SK-N-MC (cell line): ENCODE results near the gene GNG8.
"Not testable (repeated sequence)": the region's sequence is repeated elsewhere in the genome, so short reads cannot be mapped to it uniquely, and the experiment has no call there.

ENCODE experiments used
- DNase-seq: peaks from one replicate; pipeline ENCODE4 v3.0.0-alpha.2; 2011; ENCODE audit warnings: low read depth, low spot score
- H3K27ac ChIP-seq: fragments of 200-600 bp; sonication (generic); 2 replicates; pipeline ENCODE4 v1.5.1; 2016; ENCODE audit warnings: mixed run types
- H3K36me3 ChIP-seq: fragments of 200-600 bp; sonication (generic); 2 replicates; pipeline ENCODE4 v1.6.1; 2017; ENCODE audit warnings: antibody characterized with exemption, low read length, mixed read lengths; ENCODE audit not compliant: insufficient read depth
- H3K4me3 ChIP-seq: fragments of 200-600 bp; sonication (generic); 2 replicates; pipeline ENCODE4 v1.5.1; 2016
- H3K9ac ChIP-seq: fragments of 200-600 bp; sonication (generic); 2 replicates; pipeline ENCODE4 v1.8.0; 2017; ENCODE audit warnings: mixed run types, mixed read lengths; ENCODE audit not compliant: insufficient read length
- H3K9me3 ChIP-seq: fragments of 200-600 bp; sonication (generic); 2 replicates; pipeline ENCODE4 v1.6.1; 2017; ENCODE audit warnings: low read depth, mild to moderate bottlenecking, antibody characterized with exemption, low read length, moderate library complexity, mixed read lengths
- EZH2 ChIP-seq: fragments of 200-600 bp; sonication (generic); IDR thresholded peaks from one replicate; pipeline ENCODE4 v1.6.1; 2017; ENCODE audit warnings: antibody characterized with exemption
- FOXP2 ChIP-seq: optimal IDR thresholded peaks from 2 replicates; pipeline ENCODE3; 2011; ENCODE audit warnings: mild to moderate bottlenecking, moderate library complexity; ENCODE audit not compliant: insufficient read depth; ENCODE audit errors: extremely low read length, control extremely low read depth
- POLR2AphosphoS5 ChIP-seq: IDR thresholded peaks from 2 replicates; pipeline ENCODE4 v1.6.1; 2012; ENCODE audit warnings: mild to moderate bottlenecking, low read depth, low read length, borderline replicate concordance

The GNG8 gene

DNA sequence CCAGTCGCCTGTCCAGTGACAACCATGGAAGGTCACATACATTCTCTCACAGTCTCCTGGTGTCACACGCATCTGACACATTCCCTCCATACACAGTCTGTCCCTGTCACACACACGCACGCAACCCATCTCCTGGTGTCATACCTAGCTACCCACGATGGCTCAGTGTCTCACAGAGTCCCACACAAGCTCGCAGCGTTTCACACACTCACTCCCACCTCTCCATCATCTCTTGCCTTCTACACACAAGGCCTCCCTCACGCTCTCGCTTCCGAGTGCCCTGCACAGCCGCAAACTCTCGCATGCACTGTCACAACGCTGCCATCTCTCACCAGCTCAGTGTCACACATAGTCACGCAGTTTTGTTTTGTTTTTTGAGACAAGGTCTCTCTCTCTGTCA, 1.2 kb upstream of the GNG8 start:
- Histone ChIP-seq H3K27ac (no peak overlapping the region), H3K9me3 (no peaks in the 10 kb centered on the region), H3K36me3 (no peaks in the 10 kb centered on the region), H3K4me3 (no peak overlapping the region), H3K9ac (no peak overlapping the region)
- no peak for DNase-seq
- TF ChIP-seq POLR2AphosphoS5 = no peak
- no peak for TF ChIP-seq FOXP2
- no peak for TF ChIP-seq EZH2

GRCh38 chr19:46634656-46635218, 1.3 kb downstream of the GNG8 start:
- H3K9ac ChIP-seq = no peak overlapping the region
- H3K27ac ChIP-seq = no peak overlapping the region
- no peaks in the 10 kb centered on the region for H3K36me3 ChIP-seq
- H3K4me3 ChIP-seq = peak overlapping the region; percentile 74
- no peak for TF ChIP-seq FOXP2
- no peak for TF ChIP-seq POLR2AphosphoS5
- no peak for TF ChIP-seq EZH2
- DNase-seq = no peak
- H3K9me3 ChIP-seq = no peaks in the 10 kb centered on the region

- Histone ChIP-seq H3K36me3 (no peaks in the 10 kb centered on the region), H3K27ac (no peak overlapping the region), H3K9me3 (no peaks in the 10 kb centered on the region), H3K4me3 (peak overlapping the region; percentile 75), H3K9ac (no peak overlapping the region)
- no peak for TF ChIP-seq POLR2AphosphoS5
- TF ChIP-seq FOXP2 = no peak
- TF ChIP-seq EZH2 = no peak
- DNase-seq = no peak
These were observed 1.9 kb downstream of the GNG8 start for GRCh38 chr19:46634045-46634655.

- Histone ChIP-seq H3K36me3 (no peaks in the 10 kb centered on the region), H3K9ac (no peak overlapping the region), H3K4me3 (no peak overlapping the region), H3K27ac (no peak overlapping the region), H3K9me3 (no peaks in the 10 kb centered on the region)
- DNase-seq = no peak
- TF ChIP-seq EZH2 (no peak), POLR2AphosphoS5 (no peak), FOXP2 (no peak)
These were observed 2.9 kb downstream of the GNG8 start for GRCh38 chr19:46633130-46633529.

GRCh38 chr19:46631481-46631880, 4.5 kb downstream of the GNG8 start:
- TF ChIP-seq POLR2AphosphoS5 (no peak), FOXP2 (no peak), EZH2 (no peak)
- no peak for DNase-seq
- Histone ChIP-seq H3K9me3 (no peaks in the 10 kb centered on the region), H3K27ac (no peak overlapping the region), H3K4me3 (no peak overlapping the region), H3K36me3 (no peaks in the 10 kb centered on the region), H3K9ac (no peak overlapping the region)

GRCh38 chr19:46630586-46631205, 5.3 kb downstream of the GNG8 start:
- H3K27ac ChIP-seq = no peak overlapping the region
- TF ChIP-seq EZH2 (no peak), POLR2AphosphoS5 (no peak), FOXP2 (no peak)
- no peaks in the 10 kb centered on the region for H3K9me3 ChIP-seq
- DNase-seq = no peak
- no peak overlapping the region for H3K9ac ChIP-seq
- no peak overlapping the region for H3K4me3 ChIP-seq
- no peaks in the 10 kb centered on the region for H3K36me3 ChIP-seq

- Histone ChIP-seq H3K4me3 (no peak overlapping the region), H3K9ac (no peak overlapping the region), H3K36me3 (no peaks in the 10 kb centered on the region), H3K27ac (no peak overlapping the region), H3K9me3 (no peaks in the 10 kb centered on the region)
- DNase-seq = no peak
- TF ChIP-seq EZH2 (no peak), POLR2AphosphoS5 (no peak), FOXP2 (no peak)
These were observed 6.4 kb downstream of the GNG8 start for GRCh38 chr19:46629546-46630025.

- DNase-seq, H3K9me3 ChIP-seq, H3K36me3 ChIP-seq, H3K9ac ChIP-seq, H3K4me3 ChIP-seq, H3K27ac ChIP-seq: not testable (repeated sequence)
These were observed 7.0 kb downstream of the GNG8 start for GRCh38 chr19:46628970-46629369.

DNA sequence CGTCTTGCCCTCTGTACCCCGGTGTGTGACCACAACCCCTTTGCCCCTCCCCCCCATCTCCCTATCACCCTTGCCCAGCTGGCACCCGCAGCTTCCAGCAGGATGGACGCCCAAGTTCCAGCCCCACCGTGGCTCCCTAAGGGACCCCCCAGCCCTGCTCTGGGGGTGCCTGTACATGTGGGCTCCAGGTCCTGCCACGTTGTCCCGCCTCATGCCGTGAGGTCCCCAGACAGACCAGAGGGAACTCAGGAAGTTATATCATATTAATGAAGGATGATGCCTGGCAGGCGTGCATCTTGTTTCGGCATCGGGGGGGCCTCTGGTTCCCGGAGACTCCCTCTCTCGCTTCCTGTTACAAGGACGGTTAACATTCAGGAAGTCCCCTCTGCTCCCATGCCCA, 9.6 kb downstream of the GNG8 start:
- Histone ChIP-seq H3K9me3 (no peaks in the 10 kb centered on the region), H3K36me3 (no peaks in the 10 kb centered on the region), H3K9ac (no peak overlapping the region), H3K27ac (no peak overlapping the region), H3K4me3 (no peak overlapping the region)
- DNase-seq = no peak
- TF ChIP-seq FOXP2 (no peak), EZH2 (no peak), POLR2AphosphoS5 (no peak)
